Measurements from ENCODE around the gene NR4A1.

Gene NR4A1

DNA sequence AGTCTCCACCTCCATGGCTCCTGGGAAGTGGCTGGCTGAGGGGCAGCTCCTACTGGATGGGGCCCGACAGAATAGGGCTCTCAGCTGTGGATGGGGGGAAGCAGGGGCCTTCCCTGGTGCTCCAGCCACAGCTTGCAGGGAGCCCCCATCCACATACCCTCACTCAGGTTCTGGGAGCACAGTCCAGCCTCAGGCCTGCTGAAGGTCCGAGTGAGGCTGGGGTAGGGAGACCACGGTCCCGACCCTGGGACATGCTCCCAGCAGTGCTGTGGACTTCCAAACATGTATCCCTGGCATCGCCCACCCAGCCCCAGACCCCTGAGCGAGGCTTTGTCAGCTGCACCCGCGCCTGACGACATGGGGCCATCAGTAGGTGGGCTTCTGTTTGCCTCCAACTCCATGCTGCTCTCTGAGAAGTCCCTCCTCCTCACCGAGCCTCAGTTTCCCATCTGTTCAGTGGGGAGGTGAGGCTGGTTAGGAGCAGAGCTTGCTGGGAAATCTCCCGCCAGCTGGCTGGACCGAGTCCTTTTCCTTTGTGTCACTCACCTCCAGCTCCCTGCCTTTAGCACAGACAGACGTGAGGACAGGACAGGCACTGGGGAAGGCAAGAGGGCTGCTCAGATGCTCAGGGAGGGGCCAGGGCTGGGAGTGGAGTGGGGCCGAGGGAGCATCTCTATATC lies 9.4 kb downstream of the NR4A1 start:
- DNase-seq, result no peak

DNA sequence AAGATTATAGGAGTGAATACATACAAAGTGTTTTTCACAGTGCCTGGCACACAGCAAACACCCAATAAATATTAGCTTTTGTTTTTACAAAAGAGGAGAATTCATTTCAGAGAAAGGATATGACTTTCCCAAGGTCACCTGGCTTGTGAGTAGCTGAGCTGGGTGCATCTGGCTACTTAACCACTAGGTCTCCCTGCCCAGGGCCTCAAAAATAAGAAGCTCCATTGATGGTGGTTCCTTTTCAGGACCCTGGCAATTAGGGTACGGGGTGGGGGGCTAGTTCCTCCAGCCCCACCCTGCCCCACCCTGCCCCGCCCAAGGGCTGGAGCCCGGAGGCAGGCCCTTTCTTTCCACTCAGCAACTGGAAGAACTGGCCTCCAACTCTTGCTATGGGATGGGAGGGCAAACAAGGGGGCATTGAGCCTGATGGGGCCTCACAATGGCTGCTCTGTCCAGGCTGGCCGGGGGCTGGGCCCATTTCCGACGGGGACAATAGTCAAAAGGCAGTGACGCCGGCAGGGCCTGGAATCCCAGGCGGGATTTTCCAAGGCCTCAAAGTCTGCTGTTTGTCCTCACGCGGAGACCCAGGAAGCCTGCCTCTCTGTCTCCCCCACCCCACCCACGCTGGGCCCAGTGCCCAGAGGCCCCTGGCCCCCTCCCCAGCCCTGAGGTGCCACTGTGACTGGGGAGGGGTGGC lies 10.4 kb downstream of the NR4A1 start:
- DNase-seq, result no peak

DNA sequence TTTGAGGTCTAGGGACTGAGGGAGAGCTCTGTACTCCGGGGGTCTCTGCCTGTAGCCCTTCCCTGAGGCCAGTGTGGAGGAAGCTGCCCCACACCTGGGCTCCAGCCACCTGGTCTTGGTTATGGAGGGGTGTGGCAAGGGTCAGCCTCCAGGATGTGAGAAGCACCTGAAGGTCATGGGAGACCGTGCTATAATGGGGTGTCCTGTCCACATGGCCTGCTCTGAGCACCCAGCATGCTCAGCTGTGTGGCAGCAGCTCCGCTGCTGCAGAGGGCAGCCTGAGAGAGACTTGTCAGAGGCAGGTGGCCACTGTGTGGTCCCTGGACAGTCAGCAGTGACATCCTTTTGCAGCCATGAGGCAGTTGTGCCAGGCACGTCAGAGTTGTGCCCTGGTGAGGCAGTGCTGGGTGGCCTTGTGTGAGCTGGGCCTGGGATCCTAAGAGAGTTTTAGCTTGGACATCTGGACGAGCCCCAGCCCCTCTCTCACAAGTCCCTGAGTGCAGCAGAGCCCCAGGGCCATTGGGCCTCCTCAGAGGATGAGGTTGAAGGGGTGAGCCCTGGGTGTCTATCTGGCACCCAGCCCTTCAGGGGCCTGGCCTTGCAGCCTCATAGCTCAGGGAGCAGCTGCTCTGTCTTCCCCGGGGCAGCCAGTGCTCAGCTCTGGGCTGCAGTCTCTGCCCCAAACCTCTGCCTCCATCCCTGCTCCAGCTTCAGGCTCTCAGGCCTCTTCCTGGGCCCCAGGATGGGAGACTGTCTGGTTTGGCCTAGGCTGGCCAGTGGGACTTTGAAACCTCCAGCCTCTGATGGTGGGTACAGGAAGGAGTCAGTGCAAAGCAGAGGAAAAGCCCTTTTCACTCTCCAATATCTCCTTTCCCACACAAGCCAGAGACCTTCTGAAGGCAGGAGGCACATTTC lies 11.2 kb downstream of the NR4A1 start:
- no peak for DNase-seq

DNA sequence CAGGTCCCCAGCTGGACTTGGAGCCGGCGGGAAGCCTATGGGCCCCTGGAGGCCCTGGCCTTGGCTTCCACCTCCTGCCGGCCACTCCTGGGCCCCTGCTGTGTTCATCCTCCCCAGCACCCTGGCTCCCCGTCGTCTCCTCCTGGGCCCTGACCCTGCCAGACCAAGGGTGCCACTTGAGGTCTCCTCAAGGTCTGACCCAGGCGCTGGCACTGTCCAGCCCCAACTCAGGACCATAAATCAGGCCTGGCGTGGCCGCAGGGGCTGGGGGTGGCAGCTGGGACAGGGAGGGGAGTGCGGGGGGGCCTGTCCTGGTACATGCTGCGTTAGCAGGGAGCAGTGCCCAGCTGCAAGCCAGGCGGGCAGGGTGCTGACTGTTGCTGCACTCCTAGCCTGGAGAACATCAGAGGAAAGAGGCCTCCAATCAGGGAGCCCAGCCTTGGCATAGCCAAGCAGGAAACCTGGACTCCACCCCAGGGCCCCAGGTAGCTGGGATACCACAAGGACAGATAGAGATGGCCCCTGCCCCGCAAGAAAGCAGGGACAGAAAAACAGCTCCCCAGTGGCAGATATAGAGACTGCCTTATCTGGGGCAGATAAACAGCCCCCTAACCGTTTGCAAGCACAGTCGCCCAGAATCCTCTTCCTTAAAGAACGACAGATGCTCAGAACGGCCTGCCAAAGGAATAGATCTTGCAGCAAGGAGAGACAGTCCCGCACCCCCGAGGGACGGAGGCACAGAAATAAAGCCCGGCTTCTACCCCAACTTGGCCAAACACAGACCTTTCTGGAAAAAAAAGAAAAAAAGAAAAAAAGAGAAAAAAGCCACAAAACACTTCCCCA lies 12.1 kb downstream of the NR4A1 start:
- no peak for DNase-seq

- DNase-seq, result no peak
These were observed 12.9 kb downstream of the NR4A1 start for GRCh38 chr12:52063981-52064649.

- DNase-seq, result no peak
These were observed 15.3 kb downstream of the NR4A1 start for GRCh38 chr12:52066346-52067080.

- DNase-seq, result no peak
These were observed 15.8 kb downstream of the NR4A1 start for GRCh38 chr12:52067081-52067374.

DNA sequence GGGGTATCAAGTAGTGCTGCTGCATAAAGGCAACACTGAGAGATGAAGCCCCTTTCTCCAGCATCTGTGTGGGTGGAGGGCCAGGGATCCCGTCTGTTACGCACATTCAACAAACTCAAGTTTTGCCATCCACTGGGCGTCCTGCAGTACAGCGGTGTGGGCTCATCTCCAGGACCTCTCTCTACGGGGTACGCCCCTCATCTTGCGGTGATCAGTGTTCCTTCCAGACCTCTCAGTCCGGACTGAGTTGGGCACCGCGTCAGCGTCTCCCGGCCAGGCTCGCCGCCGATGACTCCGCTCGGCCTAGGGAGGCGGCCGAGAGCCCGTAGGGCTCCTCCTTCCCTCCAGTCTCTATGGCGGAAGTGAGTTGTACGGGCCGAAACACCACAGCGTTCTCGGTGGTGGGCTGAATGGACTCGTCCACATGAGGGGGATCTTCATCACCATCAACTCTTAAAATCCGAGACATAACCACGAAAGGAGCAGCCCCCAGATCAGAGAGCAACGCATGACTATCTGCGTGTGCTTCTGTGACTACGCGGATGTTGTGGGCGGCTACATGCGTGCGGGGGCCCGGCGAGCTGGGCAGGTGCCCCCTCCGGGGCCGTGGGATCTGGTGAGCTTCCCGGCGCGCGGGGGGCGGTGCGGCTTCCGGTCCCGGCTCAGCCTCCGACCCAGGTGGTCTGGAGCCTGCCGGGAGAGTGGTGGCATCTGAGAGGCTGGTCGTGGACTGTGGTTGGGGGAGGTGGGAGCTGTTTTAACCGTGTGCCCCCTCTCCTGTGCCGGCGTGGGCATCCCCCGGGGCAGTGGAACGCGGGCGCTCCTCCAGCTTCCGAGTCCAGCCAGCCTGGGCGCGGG lies 18.3 kb downstream of the NR4A1 start, which contains the start of gene ATG101:
Gene ATG101, plus strand, starts transcription at position 652 of the 858 bp plus-strand sequence. CDS start 3,673 bp downstream, outside the sequence.
- DNase-seq, result peak; percentile 89 to 96

- DNase-seq, result no peak
These were observed 19.1 kb downstream of the NR4A1 start for GRCh38 chr12:52070185-52070925.

- peak in 1 of 2 experiments; percentile 19 for DNase-seq
These were observed 22.5 kb downstream of the NR4A1 start for GRCh38 chr12:52073531-52074381.

- no peak for DNase-seq
These were observed 23.9 kb downstream of the NR4A1 start for GRCh38 chr12:52074971-52075724.

DNA sequence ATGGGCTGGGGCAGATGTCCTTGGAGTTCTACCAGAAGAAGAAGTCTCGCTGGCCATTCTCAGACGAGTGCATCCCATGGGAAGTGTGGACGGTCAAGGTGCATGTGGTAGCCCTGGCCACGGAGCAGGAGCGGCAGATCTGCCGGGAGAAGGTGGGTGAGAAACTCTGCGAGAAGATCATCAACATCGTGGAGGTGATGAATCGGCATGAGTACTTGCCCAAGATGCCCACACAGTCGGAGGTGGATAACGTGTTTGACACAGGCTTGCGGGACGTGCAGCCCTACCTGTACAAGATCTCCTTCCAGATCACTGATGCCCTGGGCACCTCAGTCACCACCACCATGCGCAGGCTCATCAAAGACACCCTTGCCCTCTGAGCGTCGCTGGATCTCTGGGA lies 25.6 kb downstream of the NR4A1 start:
- no peak for DNase-seq

GRCh38 chr12:52078276-52078675 lies 27.0 kb downstream of the NR4A1 start:
- DNase-seq, result no peak

DNA sequence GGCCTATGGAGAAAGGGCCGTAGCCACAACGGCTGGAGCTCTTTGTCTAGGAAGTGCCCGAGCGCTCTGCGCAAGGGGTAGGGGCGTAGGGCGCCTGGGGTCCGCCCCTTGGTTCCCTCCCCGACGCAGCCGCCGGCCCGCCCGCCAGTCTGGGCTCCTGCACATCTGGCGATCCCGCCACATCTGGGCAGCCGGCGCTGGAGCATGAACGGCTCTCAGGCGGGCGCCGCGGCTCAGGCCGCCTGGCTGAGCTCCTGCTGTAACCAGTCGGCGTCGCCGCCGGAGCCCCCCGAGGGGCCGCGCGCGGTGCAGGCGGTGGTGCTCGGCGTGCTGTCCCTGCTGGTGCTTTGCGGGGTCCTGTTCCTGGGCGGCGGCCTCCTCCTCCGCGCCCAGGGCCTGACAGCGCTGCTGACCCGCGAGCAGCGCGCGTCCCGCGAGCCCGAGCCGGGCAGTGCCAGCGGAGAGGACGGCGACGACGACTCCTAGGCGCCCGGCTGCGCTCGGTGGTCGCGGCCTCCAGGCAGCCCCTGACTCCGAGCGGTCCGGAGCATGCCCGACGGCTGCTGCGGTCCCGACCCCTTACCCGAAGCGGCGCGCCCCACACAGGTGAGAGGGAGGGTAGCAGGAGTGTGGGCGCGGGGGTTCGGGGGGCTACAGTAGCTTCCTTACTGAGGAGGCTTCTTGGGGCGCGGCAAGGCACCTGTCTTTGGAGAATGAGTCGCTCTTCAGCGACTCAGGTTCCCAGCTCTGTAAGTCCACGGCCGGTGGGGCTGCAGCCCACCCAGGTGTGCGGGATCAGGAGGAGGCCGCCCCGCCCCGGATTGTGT lies 28.5 kb downstream of the NR4A1 start, which contains the start of gene SMIM41:
Gene SMIM41, plus strand, starts transcription at position 129 of the 827 bp plus-strand sequence. Its CDS starts 76 bp downstream, at position 205.
- DNase-seq, result no peak

DNA sequence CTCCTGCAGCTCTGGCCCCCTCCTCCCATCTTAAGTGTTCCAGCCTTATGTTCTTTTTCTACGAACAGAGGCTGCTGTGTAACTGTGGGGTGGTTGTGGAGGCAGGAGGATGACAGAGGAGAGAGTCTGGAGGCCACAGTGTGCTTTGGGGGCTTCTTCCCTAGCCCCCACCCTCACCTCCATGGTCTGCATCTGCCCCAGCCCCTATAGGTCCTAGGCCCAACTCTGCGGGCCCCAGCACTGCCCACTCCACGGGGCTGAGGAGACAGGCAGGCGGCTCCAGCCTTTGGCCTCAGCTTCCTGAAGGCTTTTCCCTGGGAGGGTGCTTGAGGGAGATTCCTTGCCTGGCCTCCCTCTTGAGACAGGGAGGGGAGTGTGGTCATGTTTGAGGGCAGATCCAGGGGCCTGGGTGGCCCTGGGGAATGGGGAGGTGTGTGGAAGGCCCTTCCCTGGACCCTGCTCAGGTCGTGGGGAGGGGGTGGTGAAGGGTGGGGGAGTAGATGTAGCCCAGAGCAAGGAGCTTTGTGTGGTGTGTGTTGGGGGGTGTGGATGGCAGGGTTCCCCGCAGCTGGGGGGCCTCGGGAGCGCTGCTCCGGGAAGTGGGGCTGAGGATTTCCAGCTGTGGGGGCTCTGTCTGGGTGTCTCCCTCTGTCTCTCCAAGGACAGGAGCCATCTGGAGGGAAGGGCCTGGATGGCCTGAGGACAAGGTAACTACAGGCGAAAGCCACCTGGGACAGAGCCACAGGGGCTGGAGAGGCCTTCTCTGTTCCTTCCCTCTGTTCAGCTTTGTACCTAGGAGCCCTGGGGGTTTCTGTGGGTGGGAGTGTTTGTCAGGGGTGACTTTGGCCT lies 29.4 kb downstream of the NR4A1 start:
- no peak for DNase-seq

GRCh38 chr12:52081263-52081733 lies 30.1 kb downstream of the NR4A1 start:
- no peak for DNase-seq

Measured in Kasumi-1 (cell line).